GM18868 (cell line): ENCODE results near the gene IP6K1.
"Not testable (repeated sequence)": the region's sequence is repeated elsewhere in the genome, so short reads cannot be mapped to it uniquely, and the experiment has no call there.

Experiments used
- ATAC-seq: cut with Tn5 transposase; IDR thresholded peaks from one replicate; pipeline ENCODE4 v1.9.1; 2021; ENCODE audit warnings: mild to moderate bottlenecking, moderate library complexity; ENCODE audit not compliant: unreplicated experiment

The IP6K1 gene

DNA sequence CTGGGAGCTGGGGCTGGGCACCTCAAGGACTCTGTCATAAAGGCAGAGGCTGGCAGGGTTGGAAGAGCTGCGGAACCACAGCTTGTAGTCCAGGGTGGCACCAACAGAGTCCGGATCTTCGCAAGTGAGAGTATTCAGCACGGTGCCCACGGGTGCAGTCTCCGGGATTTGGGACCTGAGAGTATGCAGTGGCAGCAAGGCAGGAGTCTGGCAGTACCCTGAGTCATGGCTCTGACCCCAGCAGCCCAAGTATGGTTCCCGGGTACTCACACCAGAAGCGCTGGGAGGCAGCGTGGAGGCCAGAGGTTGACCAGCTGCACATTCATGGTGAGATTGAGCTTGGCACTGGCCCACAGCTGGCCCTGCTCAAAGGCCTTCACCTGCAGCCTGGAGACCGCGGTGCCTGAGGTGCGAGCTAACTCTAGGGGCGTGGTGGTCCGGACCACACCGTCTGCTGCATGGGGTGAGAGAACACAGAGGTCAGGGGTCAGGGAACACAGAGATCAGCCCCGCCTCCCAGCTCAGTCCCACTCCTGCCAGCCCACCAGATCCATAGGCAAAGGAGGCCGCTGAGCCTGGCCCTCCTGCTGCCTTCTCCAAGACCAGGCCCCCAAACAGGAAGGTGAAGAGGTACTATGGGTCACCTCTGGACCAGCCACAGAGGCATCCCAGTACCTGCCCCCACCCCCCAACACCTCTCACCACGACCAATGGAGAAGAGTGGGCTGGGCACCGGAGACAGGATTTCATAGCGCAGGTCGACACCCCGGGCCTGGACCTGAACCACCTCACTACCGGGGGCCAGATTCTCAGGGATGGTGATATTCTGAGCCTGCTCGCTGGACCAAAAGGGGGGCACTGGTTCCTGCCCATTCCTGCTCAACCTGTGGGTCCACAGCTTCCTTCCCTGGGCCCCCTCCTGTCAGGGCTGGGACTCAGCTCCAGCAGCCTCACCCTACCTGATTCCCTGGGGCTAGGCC lies 8.9 kb upstream of the IP6K1 start:
- ATAC-seq: no peak

DNA sequence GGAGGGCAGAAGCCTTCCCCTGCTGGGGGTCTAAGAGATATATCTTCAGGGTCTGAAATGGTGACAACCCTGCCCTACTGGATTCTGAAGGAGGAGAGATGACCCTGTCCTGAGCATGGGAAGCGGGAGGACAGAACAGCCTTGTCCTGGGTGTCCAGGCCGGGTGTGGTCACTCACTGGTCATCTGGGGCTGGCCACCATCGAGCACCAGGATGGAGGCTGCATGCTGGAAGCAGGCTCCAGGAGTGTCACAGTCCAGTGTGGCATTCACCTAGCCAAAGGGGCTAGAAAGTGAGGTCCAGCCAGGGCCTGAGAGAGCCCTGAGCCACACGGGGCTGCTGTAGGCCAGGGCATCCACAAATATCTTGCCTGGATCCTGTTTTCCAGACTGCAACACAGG lies 8.1 kb upstream of the IP6K1 start:
- no peak for ATAC-seq

DNA sequence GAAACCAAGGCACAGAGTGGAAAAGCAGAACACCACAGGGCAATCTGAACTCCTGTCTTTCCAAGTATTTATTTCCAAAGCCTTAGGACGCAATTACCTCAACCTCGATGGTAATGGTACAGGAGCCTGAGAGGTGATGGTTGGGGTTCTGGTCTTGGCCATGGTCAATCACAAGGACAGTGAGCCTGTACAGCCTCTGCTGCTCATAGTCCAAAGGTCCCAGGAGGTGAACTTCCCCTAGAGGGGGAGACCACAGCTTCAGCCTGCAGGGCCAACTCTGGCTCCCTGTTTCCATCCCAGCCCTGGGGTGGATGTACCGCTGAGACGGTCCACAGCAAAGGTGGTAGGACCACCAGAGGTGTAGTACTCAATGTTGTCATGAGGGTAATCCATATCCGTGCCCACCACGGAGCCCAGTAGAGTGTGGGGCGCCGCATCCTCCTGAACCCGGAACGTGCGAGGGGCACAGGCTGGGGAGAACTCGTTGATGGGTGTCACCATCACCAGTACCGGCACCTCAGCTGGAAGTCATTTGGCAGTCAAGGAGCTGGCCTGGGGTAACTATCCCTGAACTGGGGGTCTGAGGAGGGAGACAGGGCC lies 7.2 kb upstream of the IP6K1 start:
- ATAC-seq: no peak

DNA sequence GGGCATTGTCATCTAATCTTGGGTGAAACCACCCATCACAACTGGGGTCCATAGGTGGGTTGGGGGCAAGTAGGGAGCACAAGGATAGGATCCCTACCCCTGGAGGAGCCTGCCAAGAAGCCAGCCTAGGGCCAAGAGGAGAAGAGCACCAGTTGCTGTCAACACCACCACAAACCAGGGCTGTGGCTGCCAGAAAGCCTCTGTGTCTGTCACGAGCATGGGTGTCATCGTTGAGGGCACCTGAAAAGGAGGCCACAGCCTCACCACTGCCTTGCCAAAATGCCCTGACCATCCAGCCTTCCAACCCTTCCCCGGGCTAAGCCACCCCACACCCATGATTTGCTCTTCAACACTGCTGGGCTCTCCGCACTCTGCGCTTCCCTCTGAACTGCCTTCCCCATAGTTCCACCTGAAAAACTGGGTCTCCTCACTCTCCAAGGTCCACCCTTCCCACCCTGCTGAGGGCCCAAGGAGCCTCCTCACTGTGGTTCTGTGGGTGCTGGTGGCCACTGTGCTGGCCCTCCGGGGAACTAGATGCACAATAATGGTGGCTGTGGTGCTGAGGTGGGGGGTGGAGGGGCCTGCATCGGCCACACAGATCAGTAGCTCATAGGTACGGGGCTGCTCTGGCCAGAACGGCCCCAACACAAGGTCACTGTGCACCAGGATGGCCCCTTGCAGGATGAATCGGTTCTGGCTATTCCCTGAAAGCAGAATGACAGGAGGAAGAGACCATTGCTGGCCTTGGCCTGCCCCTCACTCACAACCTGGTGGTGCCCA lies 6.2 kb upstream of the IP6K1 start:
- no peak for ATAC-seq

- ATAC-seq: no peak
These were observed 5.2 kb upstream of the IP6K1 start for GRCh38 chr3:49791571-49791970.

DNA sequence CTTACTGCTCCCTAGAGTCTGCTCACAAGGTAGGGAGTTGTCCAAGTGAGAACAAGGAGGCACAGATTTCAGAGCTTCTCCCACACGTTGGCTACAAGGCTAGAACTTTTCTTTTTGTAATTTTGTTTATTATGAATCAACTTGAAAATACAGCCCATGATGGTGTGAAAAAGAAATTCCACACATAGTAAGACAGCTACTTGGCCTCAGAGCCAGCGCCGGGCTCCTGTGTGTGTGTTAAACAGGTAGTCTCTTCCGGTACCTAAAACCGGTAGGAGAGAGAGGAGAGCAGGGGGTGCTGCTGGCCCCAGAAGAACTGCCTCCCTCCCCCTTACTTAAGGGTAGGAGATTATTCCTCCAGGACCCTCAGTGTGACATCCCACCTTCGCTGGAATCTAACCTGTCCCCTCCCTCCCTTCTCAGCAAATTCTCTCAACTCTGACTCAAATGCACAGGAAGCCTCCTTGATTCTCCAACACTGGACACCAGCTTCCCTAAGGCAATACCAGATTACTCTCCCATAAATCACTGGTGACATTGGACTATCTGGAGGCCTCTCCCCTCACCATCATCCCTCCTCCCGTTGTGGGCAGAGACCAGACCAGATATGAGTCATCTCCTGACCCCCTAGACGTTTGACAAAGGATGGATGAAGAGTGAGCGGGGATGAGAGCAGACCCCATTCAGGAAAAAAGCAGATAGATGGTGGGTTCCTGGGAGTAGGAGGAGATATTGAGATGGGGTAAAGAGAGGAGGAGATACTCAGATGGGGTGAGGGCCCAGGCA lies 4.5 kb upstream of the IP6K1 start:
- no peak for ATAC-seq

DNA sequence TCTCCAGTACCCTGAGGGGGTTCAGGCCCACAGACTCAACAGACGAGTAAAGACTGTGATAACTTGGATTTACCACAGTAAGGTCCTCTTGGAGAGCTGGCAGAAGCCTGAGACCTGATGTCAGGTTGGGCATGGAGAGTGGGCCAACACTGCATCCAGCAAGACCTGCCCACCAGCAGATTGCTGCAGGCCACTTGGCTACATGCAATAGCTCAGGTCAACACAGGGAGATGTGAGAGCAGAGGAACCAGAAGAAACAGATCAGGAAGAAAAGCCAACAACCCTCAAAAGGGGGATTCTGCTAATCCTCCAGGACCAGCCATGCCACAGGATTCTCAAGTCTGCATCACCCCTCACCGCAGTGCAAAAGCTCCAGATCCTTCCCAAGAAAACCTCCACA lies 1.7 kb upstream of the IP6K1 start:
- no peak for ATAC-seq

GRCh38 chr3:49787536-49787935 lies 1.2 kb upstream of the IP6K1 start:
- no peak for ATAC-seq

GRCh38 chr3:49787182-49787464 lies 781 bp upstream of the IP6K1 start:
- ATAC-seq: no peak

DNA sequence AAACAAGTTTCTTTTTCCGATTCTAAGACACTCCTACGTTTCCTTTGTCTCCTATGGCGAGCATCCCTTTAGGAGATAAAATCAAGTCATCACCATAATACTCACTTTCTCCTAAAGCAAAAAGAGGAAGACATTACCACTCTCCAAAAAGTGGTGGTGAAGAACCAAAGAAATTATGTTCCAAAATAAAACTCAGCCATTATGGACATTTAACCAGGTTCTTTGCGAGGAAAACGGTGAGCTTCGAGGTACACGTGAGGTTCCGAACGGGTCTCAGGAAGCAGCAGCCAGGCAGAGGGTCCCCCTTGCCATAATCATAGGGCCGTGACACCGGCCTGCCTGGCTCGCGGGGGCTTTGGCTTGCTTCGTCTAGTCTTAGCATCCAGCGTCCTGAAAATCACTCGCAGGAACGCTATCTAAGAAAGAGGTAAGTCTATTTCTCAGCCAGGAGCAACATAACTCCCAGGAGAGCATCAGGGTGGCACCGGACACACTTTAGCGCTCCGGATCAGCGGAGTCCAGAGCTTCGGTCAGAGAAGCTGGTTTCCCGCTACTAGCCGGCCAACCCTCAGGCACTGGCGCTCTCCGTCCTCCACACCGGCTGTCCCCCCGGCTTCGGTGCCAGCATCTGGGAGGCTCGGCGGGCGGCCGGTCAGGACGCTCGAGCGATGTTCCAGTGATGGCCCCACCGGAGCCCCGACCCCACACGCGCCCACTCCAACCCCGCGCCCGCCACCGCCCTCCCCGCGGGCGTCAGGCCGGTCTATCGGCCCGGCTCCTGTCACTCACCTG lies 581 bp downstream of the IP6K1 start:
- ATAC-seq: peak; percentile 40

DNA sequence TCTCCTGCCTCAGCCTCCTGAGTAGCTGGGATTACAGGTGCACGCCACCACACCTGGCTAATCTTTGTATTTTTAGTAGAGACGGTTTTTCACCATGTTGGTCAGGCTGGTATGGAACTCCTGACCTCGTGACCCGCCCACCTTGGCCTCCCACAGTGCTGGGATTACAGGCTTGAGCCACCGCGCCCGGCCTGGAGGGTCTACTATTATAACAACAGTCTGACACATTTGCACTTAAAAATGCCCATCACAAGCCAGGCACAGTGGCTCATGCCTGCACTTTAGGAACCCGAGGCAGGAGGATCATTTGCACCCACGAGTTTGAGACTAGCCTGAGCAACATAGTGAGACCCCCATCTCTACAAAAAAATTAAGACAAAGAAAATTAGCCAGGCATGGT lies 4.1 kb downstream of the IP6K1 start:
- ATAC-seq: not testable (repeated sequence)

DNA sequence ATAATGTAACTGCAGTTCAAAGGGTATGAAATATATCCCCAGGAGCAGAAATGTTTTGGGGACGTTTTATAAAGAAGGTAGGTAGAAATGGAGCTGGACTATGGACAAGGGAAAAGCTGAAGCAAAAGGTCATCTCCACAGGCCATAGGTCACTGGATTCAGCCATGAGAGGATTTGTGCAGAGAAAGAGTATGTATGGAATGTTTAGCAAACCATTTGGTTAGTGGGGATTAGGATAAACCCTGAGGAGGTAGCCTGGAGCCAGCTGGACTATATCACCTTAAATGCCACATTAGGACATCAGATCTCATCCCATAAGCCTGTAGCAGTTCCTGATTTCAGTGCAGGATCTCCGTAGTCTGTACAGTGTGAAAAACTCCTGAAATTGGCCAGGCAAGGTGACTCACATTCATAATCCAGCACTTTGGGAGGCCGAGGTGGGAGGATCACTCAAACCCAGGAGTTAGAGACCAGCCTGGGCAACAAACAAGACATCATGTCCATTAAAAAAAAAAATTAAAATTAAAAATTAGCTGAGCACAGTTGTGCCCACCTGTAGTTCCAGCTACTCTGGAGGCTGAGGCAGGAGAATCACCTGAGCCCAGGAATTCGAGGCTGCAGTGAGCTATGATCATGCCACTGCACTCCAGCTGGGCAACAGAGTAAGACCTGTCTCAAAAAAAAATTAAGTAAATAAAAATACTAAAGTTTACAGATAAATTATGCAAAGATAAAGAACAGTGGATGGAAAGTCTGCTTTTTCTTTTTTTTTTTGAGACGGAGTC lies 4.7 kb downstream of the IP6K1 start:
- no peak for ATAC-seq

- ATAC-seq: not testable (repeated sequence)
These were observed 5.4 kb downstream of the IP6K1 start for GRCh38 chr3:49780975-49781365.

DNA sequence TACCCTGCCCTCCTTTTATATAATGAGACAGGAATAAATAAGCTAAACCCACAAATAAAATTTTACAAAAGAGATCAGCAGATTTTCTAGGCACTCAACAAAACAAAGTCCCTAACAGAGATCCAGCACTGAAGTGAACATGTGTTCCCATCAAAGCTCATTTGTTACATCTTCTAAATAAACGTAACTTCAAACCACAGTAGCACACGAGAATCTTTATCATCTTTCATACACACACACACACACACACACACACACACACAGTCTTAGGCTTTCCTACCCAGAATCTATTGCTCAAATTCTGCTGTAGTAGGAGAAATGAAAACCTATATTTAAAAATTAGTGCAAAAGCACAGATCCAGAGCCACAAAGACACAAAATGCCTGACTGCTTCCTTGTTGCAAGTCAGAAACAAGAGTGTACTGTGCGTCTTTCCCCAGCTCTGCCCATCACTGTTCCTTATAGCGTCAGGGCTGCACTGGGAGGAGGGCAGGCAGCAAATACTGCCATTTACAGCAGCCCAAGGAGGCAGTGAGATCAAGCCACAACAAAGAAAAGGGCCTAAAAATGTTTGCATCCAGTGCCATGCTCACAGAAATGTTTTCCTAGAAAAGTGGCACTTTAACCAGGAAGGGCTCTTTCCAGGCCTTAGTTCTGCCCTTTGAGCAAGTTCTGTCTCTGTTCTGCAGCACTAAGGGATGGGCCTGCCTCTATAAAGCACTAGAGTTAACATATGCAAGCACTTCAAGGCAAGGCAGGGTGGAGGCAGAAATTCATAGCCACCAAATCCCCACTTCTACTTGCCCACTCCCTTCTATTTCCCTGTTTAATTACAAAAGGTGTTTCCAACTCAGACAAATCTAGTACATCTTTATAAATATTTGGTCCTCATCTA lies 6.0 kb downstream of the IP6K1 start:
- no peak for ATAC-seq

DNA sequence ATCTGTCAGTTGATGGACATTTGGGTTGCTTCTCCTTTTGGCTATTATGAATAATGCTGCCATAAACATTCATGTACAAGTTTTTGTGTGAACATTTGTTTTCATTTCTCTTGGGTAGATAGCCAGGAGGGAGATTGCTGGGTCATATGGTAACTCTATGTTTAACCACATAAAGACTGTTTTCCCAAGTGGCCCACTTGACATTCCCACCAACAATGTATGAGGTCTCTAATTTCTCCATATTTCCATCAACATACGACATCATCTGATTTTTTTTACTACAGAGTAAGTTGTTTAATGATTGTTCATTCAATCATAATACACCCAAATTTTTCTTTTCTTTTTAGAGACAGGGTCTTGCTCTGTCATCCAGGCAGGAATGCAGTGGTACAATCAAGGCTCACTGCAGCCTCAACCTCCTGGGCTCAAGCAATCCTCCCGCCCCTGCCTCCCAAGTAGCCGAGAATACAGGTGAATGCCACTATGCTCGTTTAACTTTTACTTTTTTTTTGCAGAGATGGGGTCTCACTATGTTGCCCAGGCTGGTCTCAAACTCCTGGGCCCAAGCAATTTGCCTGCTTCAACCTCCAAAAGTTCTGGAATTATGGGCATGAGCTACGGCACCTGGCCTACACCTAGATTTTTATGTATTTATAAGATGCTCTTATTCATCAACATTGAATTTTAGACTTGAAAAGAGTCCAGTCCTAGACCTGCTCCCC lies 6.8 kb downstream of the IP6K1 start:
- ATAC-seq: no peak

DNA sequence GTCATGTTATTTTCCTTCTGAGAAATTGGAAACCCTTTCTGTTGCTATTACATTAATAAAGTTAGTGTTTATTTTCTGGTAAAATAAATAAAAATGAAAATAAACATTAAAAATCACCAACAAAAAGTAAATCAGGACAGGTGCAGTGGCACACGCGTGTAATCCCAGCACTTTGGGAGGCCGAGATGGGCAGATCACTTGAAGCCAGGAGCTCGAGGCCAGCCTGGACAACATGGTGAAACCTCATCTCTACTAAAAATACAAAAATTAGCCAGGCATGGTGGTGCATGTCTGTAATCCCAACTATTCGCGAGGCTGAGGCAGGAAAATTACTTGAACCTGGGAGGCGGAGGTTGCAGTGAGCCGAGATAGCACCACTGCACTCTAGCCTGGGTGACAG lies 10.2 kb downstream of the IP6K1 start:
- not testable (repeated sequence) for ATAC-seq

GRCh38 chr3:49775538-49775937 lies 10.8 kb downstream of the IP6K1 start:
- no peak for ATAC-seq

GRCh38 chr3:49772703-49773102 lies 13.6 kb downstream of the IP6K1 start:
- no peak for ATAC-seq
